ENCODE results near the gene TIFAB. TPM values are rescaled to one million over a fixed set of nuclear protein-coding genes. Genes with fewer than 3 reads are reported as not detected.
A peak's percentile ranks its signal among the peaks of the same experiment; 100 is the strongest.

Gene TIFAB
- total RNA-seq, 1 donor, result not detected

DNA sequence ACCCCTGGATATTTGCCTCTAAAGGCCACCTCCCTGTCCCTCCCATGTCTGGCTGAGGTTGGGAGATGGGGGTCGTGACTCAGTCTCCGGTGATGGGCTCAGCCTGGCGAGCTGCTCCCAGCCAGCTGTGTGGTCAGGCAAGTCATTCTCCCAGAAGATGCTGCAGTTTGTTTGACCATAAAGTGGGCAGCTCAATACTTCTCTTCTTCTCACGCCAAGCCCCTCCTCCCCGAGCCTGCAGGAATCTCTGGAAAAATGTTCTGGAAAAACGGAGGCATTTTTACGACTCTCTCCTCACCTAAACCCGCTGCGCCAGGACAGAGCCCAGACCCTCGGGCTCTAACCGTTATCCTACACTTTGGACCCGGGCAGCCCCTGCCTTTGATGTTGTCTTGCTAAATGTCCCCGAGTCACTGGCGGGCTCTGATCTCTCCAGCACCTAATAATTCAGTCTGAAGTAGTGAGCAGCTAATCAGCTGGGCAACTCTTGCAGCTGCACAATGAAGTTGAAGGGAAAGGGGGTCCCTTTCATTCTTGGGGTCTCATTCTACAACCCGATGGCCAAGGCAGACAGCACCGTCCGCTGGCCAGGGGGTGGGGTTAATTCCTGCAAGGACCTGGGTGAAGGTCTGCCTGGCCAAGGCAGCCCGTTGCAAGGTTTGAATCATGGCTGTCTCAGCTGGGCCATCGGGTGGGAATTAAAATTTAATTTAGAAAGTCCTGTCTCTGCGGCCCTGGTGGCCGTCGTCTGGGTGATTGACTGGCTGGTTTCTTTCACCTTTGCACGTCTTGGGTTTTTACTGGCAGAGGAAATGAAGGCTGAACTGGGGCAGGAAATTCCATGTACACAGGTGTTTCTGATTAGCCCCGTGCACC is 17.3 kb downstream of the TIFAB start:
- TF ChIP-seq, protein P1, sequence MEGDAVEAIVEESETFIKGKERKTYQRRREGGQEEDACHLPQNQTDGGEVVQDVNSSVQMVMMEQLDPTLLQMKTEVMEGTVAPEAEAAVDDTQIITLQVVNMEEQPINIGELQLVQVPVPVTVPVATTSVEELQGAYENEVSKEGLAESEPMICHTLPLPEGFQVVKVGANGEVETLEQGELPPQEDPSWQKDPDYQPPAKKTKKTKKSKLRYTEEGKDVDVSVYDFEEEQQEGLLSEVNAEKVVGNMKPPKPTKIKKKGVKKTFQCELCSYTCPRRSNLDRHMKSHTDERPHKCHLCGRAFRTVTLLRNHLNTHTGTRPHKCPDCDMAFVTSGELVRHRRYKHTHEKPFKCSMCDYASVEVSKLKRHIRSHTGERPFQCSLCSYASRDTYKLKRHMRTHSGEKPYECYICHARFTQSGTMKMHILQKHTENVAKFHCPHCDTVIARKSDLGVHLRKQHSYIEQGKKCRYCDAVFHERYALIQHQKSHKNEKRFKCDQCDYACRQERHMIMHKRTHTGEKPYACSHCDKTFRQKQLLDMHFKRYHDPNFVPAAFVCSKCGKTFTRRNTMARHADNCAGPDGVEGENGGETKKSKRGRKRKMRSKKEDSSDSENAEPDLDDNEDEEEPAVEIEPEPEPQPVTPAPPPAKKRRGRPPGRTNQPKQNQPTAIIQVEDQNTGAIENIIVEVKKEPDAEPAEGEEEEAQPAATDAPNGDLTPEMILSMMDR (IDR thresholded peaks at IDR 0.05; ENCODE audit: insufficient read depth, low read depth, low read length), result no peak
- peak; percentile 59 for DNase-seq (ENCODE audit: low read depth)
- H3K4me3 ChIP-seq (ENCODE audit: low read depth, low read length), result peak overlapping the region; percentile 17

- DNase-seq (ENCODE audit: low read depth), result peak; percentile 66
- H3K4me3 ChIP-seq (ENCODE audit: low read depth, low read length), result no peak overlapping the region
- TF ChIP-seq, protein P1 (IDR thresholded peaks at IDR 0.05; ENCODE audit: insufficient read depth, low read depth, low read length), result no peak
These were observed 18.3 kb downstream of the TIFAB start for GRCh38 chr5:135433681-135434426.

DNA sequence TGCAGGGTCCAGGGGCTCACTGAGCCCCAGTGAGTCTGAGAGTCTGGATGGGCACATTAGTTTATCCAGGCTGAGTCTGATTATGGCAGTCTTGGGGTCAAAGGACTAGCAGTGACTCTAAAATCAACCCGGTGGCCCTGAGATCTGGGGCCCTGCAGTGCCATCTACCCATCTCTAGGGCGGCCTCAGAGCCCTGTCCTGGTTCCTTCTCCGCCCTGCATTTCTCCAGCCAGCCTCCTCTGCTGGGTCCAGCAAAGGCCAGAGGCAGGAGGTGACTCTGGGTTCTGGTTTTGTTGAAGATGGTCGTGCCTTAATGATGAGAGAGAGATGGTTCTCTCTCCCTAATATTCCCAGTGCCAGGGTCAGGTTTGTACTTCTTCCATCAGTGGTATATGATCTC is 20.0 kb downstream of the TIFAB start:
- H3K4me3 ChIP-seq (ENCODE audit: low read depth, low read length), result no peak overlapping the region
- DNase-seq (ENCODE audit: low read depth), result no peak
- TF ChIP-seq, protein P1 (IDR thresholded peaks at IDR 0.05; ENCODE audit: insufficient read depth, low read depth, low read length), result no peak

GRCh38 chr5:135430135-135430437 is 22.1 kb downstream of the TIFAB start:
- TF ChIP-seq, protein P1 (IDR thresholded peaks at IDR 0.05; ENCODE audit: insufficient read depth, low read depth, low read length), result no peak
- no peak overlapping the region for H3K4me3 ChIP-seq (ENCODE audit: low read depth, low read length)
- DNase-seq (ENCODE audit: low read depth), result no peak

DNA sequence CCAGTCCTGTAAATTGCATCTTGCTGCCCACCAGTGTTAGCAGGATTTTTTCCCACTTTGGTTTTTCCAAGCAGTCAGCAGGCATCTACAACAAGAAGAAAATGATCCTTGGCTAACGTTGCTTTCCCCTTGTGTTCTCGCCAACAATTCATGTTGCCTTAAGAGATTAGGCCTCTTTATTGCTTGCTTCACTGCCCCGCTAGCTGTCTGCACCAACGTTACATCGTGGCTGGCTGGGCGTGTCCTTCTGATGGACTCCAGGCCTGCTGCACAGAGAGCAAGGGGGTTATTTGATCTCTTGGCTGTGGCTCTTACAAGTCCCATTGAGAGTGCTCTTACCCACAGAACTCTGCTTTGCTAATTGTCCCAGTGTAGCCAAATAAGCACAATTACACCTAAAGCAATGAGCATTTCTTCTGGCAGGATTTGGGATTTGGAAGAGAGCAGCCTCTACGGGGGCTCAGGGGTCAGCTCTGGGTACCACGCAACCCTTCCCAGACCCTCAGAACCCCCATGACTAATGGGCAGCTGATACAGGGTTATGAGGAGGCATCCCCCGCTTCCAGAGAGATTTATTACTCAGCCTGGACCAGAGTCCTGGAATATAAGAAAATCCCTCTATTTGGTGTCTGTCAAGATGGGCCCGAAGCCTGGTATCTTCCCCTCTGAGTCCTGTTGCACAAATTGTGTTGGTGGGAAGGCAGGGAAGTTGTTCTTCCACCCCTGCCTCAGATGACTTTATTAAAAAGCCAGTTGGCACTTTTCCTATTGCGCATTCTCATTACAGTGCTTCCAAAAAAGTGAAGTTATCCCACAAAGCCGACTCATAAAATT is 22.6 kb downstream of the TIFAB start:
- peak; percentile 84 for DNase-seq (ENCODE audit: low read depth)
- H3K4me3 ChIP-seq (ENCODE audit: low read depth, low read length), result no peak overlapping the region
- TF ChIP-seq, protein P1 (IDR thresholded peaks at IDR 0.05; ENCODE audit: insufficient read depth, low read depth, low read length), result no peak

- H3K4me3 ChIP-seq (ENCODE audit: low read depth, low read length), result no peak overlapping the region
- TF ChIP-seq, protein P1 (IDR thresholded peaks at IDR 0.05; ENCODE audit: insufficient read depth, low read depth, low read length), result no peak
- DNase-seq (ENCODE audit: low read depth), result no peak
These were observed 23.6 kb downstream of the TIFAB start for GRCh38 chr5:135428586-135428985.
